ENCODE measurements around the gene SPDL1.

- no peak for TF ChIP-seq CTCF (conservative IDR thresholded peaks at IDR 0.05; ENCODE audit: low read depth, low read length)
- TF ChIP-seq SMC3 (IDR thresholded peaks at IDR 0.05; ENCODE audit: low read depth, low read length): no peak
- no peak for TF ChIP-seq RAD21 (IDR thresholded peaks at IDR 0.05; ENCODE audit: low read length)
- TF ChIP-seq FOS (IDR thresholded peaks at IDR 0.05; ENCODE audit: low read depth, low read length): no peak
- no peak for TF ChIP-seq RFX5 (IDR thresholded peaks at IDR 0.05; ENCODE audit: low read depth, low read length)
- no peak for TF ChIP-seq POLR2A (IDR thresholded peaks at IDR 0.05; ENCODE audit: low read depth, low read length)
- no peak for TF ChIP-seq ELK1 (IDR thresholded peaks at IDR 0.05; ENCODE audit: borderline replicate concordance, low read depth, low read length)
- no peak for TF ChIP-seq NFE2L2 (IDR thresholded peaks at IDR 0.05; ENCODE audit: low read depth, low read length)
- TF ChIP-seq BHLHE40 (IDR thresholded peaks at IDR 0.05; ENCODE audit: low read depth, low read length): no peak
- no peak for TF ChIP-seq CEBPB (IDR thresholded peaks at IDR 0.05; ENCODE audit: low read depth, low read length)
Measured at GRCh38 chr5:169549453-169550100, 34.0 kb upstream of the SPDL1 start.

All from IMR-90 (cell line).